NOMO-1 (cell line): ENCODE results near the gene ANKRD11.

ENCODE experiments used
- DNase-seq, 2 experiments: peaks; one replicate each; lab custom pipeline; 2025; ENCODE audit not compliant: unreplicated experiment in 2 of 2; lab: John Stamatoyannopoulos, UW

Gene ANKRD11

GRCh38 chr16:89219365-89219764, 271.0 kb downstream of the ANKRD11 start:
- no peak for DNase-seq
